GM13977 (cell line): ENCODE results near the gene LRRC51.
"Not testable (repeated sequence)": the region's sequence is repeated elsewhere in the genome, so short reads cannot be mapped to it uniquely, and the experiment has no call there.

Source experiments
- DNase-seq: peaks from one replicate; pipeline ENCODE4 v3.0.0; 2012; ENCODE audit warnings: low spot score
- CTCF ChIP-seq: IDR thresholded peaks from 2 replicates; pipeline ENCODE4 v1.5.1; 2012; ENCODE audit warnings: mild to moderate bottlenecking, control low read depth; ENCODE audit not compliant: insufficient read depth; ENCODE audit errors: extremely low read depth, missing control alignments
- in situ Hi-C: fragments of 300-500 bp; cut with MboI; formaldehyde crosslinking; loops from one replicate; pipeline ENCODE4 v1.12.0; 2022; ENCODE audit warnings: low sequenced_read_pairs, low pct_unique_long_range_greater_than_20kb, mixed read lengths, inconsistent platforms; ENCODE audit not compliant: unreplicated experiment

LRRC51 gene

DNA sequence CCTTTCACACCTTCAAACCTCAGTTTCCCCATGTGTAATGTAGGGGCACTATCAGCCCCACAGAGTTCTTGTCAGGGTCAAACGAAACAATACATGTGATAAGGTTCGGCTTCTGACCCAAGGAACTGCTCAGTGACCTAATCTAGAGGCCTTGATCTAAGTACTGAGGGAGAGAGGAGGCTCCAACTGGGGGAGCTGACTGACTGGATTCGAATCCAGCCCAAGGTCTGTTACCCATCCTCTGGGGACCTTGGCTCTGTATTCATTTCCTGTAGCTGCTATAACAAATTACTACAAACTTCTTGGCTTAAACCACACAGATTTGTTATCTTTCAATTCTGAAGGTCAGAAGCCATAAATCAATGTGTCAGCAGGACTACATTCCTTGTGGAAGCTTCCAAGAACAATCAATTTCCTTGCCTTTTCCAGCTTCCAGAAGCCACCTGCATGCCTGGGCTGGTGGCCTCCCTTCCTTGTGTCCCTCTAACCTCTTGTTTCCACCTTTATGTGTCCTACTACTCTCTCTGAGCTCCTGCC is 42.5 kb downstream of the LRRC51 start:
- no peak for DNase-seq
- in situ Hi-C loops, result no loop called here
- no peak for TF ChIP-seq CTCF

DNA sequence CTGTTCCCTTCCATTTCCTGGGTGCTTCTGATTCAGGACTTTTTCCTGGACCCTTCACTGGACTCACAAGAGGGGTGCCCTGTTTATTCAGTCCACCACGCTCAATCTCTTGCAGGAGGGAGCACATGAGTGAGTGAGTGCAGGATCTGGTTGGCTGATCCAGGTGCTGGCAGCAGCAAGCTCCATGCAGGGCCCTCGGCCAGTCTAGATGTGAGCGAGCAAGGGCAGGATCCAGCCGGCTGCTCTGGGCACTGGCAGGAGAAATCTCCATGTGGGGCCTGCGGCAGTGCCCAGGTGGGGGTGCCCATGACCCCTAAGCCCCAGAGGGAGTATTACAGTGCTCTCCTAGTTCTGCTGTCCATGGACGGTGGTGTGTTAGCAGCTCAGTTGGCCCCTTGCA is 43.4 kb downstream of the LRRC51 start:
- no peak for TF ChIP-seq CTCF
- no peak for DNase-seq
- in situ Hi-C loops, result no loop called here

DNA sequence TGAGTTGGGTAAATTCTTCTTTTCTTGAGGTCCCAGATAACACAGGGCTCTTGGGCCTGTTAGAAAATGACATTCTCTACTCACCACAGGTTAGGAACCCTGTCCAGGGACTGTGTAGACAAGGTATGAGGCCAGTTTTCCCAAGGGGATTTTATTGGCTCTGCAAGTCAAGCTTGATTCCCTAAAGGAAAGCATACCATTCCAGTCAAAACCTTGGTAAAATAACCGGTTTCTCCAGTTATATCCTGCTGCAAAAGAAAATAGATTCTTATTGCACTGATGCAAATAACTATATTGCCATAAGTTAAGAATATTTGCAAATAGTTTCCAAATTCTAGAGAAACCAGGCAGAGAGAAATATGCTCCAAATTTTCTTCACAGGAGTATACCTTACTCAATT is 45.3 kb downstream of the LRRC51 start:
- in situ Hi-C loops, result no loop called here
- DNase-seq, result no peak
- no peak for TF ChIP-seq CTCF

DNA sequence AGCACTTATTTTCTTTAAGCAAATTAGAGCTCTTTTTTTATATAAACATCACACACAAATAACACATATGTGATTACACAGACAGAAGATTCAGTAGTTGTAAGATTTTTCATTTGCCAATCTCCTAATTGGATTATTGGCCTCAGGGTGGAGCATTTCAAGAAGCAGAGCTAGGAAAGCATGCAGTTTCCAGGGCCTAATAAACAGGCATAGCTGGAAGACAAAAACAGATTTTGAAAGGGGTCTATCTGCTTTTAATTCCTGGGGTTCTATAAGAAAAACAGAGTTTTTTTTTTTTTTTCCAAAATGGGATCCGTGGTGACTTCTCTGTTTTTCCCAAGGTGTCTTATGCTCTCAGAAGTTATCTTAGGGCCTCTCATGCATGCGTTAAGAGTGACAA is 47.3 kb downstream of the LRRC51 start:
- in situ Hi-C loops, result no loop called here

GRCh38 chr11:72129381-72129780 is 48.7 kb downstream of the LRRC51 start:
- no peak for DNase-seq
- no peak for TF ChIP-seq CTCF
- in situ Hi-C loops, result no loop called here

More for the DNA sequence above, 47.3 kb downstream of the LRRC51 start:
- no peak for DNase-seq
- no peak for TF ChIP-seq CTCF

- DNase-seq, result no peak
- no peak for TF ChIP-seq CTCF
- in situ Hi-C loops, result no loop called here
Observed at GRCh38 chr11:72132646-72133045, 52.0 kb downstream of the LRRC51 start.

GRCh38 chr11:72135473-72135872 is 54.8 kb downstream of the LRRC51 start, which contains the start of gene FOLR3:
Gene FOLR3 (plus strand): TSS chr11:72135725. CDS start chr11:72135953, 228 bp downstream.
- in situ Hi-C loops, DNase-seq: not testable (repeated sequence)
